HS-27A (cell line): ENCODE results near the gene CTLA4.

Source experiments
- DNase-seq: peaks from one replicate; pipeline ENCODE4 v3.0.0-alpha.2; 2012; ENCODE audit warnings: low read depth, missing footprints

The CTLA4 gene

GRCh38 chr2:203891474-203891873, 23.9 kb downstream of the CTLA4 start:
- DNase-seq = no peak

- no peak for DNase-seq
Observed at GRCh38 chr2:203892207-203892606, 24.6 kb downstream of the CTLA4 start.

- DNase-seq = no peak
Observed at GRCh38 chr2:203893401-203893800, 25.8 kb downstream of the CTLA4 start.

- no peak for DNase-seq
Observed at GRCh38 chr2:203893840-203894239, 26.3 kb downstream of the CTLA4 start.

- DNase-seq = no peak
Observed at GRCh38 chr2:203894262-203894661, 26.7 kb downstream of the CTLA4 start.

GRCh38 chr2:203897544-203897943, 30.0 kb downstream of the CTLA4 start:
- no peak for DNase-seq

- no peak for DNase-seq
Observed at GRCh38 chr2:203898657-203899056, 31.1 kb downstream of the CTLA4 start.

GRCh38 chr2:203900253-203900652, 32.7 kb downstream of the CTLA4 start:
- no peak for DNase-seq

GRCh38 chr2:203904022-203904421, 36.5 kb downstream of the CTLA4 start:
- DNase-seq = no peak

- no peak for DNase-seq
Observed at GRCh38 chr2:203905656-203906055, 38.1 kb downstream of the CTLA4 start.

GRCh38 chr2:203908066-203908796, 40.7 kb downstream of the CTLA4 start:
- no peak for DNase-seq

- DNase-seq = no peak
Observed at GRCh38 chr2:203908797-203909185, 41.2 kb downstream of the CTLA4 start.

GRCh38 chr2:203909261-203909967, 41.8 kb downstream of the CTLA4 start:
- DNase-seq = peak; percentile 20

GRCh38 chr2:203909974-203910373, 42.4 kb downstream of the CTLA4 start:
- DNase-seq = no peak

GRCh38 chr2:203913947-203914346, 46.4 kb downstream of the CTLA4 start:
- no peak for DNase-seq

GRCh38 chr2:203914546-203915182, 47.1 kb downstream of the CTLA4 start:
- DNase-seq = no peak

- DNase-seq = no peak
Observed at GRCh38 chr2:203915256-203915655, 47.7 kb downstream of the CTLA4 start.

- no peak for DNase-seq
Observed at GRCh38 chr2:203916756-203917155, 49.2 kb downstream of the CTLA4 start.

- DNase-seq = no peak
Observed at GRCh38 chr2:203918264-203918663, 50.7 kb downstream of the CTLA4 start.

GRCh38 chr2:203918839-203919238, 51.3 kb downstream of the CTLA4 start:
- DNase-seq = no peak
